ENCODE measurements around the gene ZNF785. TPM values are rescaled to one million over a fixed set of nuclear protein-coding genes. Genes with fewer than 3 reads are reported as not detected.
A peak's percentile ranks its signal among the peaks of the same experiment; 100 is the strongest.

The ZNF785 gene
- total and polyA plus RNA-seq, 2 of the 13 experiments (the other 11 are each of a cell fraction or from before 2014, with no cell fraction given): 0.01 TPM; not detected in 1

GRCh38 chr16:30628628-30629540, 43.4 kb upstream of the ZNF785 start (continued):
- TF ChIP-seq CCDC6 (CRISPR knock-in tag; IDR thresholded peaks at IDR 0.05) (no peak), ZBTB46 (CRISPR knock-in tag; IDR thresholded peaks at IDR 0.05; ENCODE audit: borderline replicate concordance) (no peak), SKIL (CRISPR knock-in tag; IDR thresholded peaks at IDR 0.05; ENCODE audit: borderline replicate concordance) (no peak), RNF2 (conservative IDR thresholded peaks at IDR 0.05; ENCODE audit: low read depth) (no peak), MED8 (CRISPR knock-in tag; IDR thresholded peaks at IDR 0.05; ENCODE audit: insufficient replicate concordance) (no peak), SCMH1 (CRISPR knock-in tag; IDR thresholded peaks at IDR 0.05; ENCODE audit: borderline replicate concordance) (no peak), ZNF879 (CRISPR knock-in tag; IDR thresholded peaks at IDR 0.05) (0 out of 2 replicates have a peak, but pooled peaks have one; percentile 31), MXI1 (IDR thresholded peaks at IDR 0.05; ENCODE audit: borderline replicate concordance, low read depth, low read length) (peak; percentile 29; the same call in 1 of the 3 replicates), GABPA (IDR thresholded peaks at IDR 0.05; ENCODE audit: low read depth, low read length) (no peak), GABPA (CRISPR knock-in tag; IDR thresholded peaks at IDR 0.05; ENCODE audit: low read depth) (peak; percentile 76), ZNF614 (CRISPR knock-in tag; IDR thresholded peaks at IDR 0.05; ENCODE audit: borderline replicate concordance) (0 out of 2 replicates have a peak, but pooled peaks have one; percentile 42), SP4 (CRISPR knock-in tag; IDR thresholded peaks at IDR 0.05) (no peak), ZFP62 (CRISPR knock-in tag; IDR thresholded peaks at IDR 0.05) (no peak), YEATS4 (CRISPR knock-in tag; IDR thresholded peaks at IDR 0.05; ENCODE audit: borderline replicate concordance) (peak; percentile 39; the same call in 1 of the 2 replicates), ZNF136 (CRISPR knock-in tag; IDR thresholded peaks at IDR 0.05; ENCODE audit: low read depth) (no peak), POGZ (CRISPR knock-in tag; IDR thresholded peaks at IDR 0.05) (peak; percentile 43; the same call in 1 of the 2 replicates), ZNF331 (CRISPR knock-in tag; IDR thresholded peaks at IDR 0.05) (no peak; the same call in 1 of the 2 replicates), SAP130 (CRISPR knock-in tag; IDR thresholded peaks at IDR 0.05; ENCODE audit: low read depth) (peak; percentile 71), ZEB1 (IDR thresholded peaks at IDR 0.05; ENCODE audit: insufficient replicate concordance, low read depth) (no peak), MED1 (CRISPR knock-in tag; IDR thresholded peaks at IDR 0.05) (peak; percentile 48), FOXA1 (IDR thresholded peaks at IDR 0.05) (no peak), FOXA1 (CRISPR knock-in tag; IDR thresholded peaks at IDR 0.05) (no peak), ZNF33A (CRISPR knock-in tag; IDR thresholded peaks at IDR 0.05; ENCODE audit: borderline replicate concordance) (no peak), POLR2G (IDR thresholded peaks at IDR 0.05; ENCODE audit: low read depth, low read length) (0 out of 2 replicates have a peak, but pooled peaks have one; percentile 36), DRAP1 (CRISPR knock-in tag; IDR thresholded peaks at IDR 0.05) (no peak), TP53 (CRISPR knock-in tag; conservative IDR thresholded peaks at IDR 0.05) (no peak)
